Liver (tissue), 9 donors: ENCODE measurements around the gene XXYLT1. TPM values are rescaled to one million over a fixed set of nuclear protein-coding genes. Genes with fewer than 3 reads are reported as not detected.
"Not testable (repeated sequence)": the region's sequence is repeated elsewhere in the genome, so short reads cannot be mapped to it uniquely, and the experiment has no call there.

Experiments used
- DNase-seq: peaks from one replicate; pipeline ENCODE4 v3.0.0-alpha.2; 2017; ENCODE audit warnings: low spot score
- H3K27ac ChIP-seq, 2 donors: one replicate each; pipeline ENCODE4 v1.7.0; 2013; ENCODE audit warnings: inconsistent platforms in 2 of 2, low read length in 2 of 2, control low read depth in 1 of 2, low read depth in 1 of 2, mild to moderate bottlenecking in 1 of 2
- H3K27me3 ChIP-seq, 4 donors: one replicate each; pipeline versions ENCODE4 v1.6.1 to v1.7.0; 2013; ENCODE audit warnings: low read length in 3 of 4, inconsistent platforms in 1 of 4, mild to moderate bottlenecking in 1 of 4, moderate library complexity in 1 of 4; ENCODE audit not compliant: control insufficient read depth in 4 of 4, insufficient read depth in 4 of 4
- H3K36me3 ChIP-seq, 4 donors: one replicate each; pipeline versions ENCODE4 v1.6.1 to v1.7.0; 2013; ENCODE audit warnings: low read length in 3 of 4, mild to moderate bottlenecking in 3 of 4, low read depth in 1 of 4, moderate library complexity in 1 of 4; ENCODE audit not compliant: control insufficient read depth in 4 of 4, insufficient read depth in 3 of 4
- H3K4me1 ChIP-seq, 4 donors: one replicate each; pipeline versions ENCODE4 v1.6.1 to v1.7.0; 2013; ENCODE audit warnings: low read length in 3 of 4, mild to moderate bottlenecking in 3 of 4, moderate library complexity in 1 of 4; ENCODE audit not compliant: control insufficient read depth in 4 of 4, insufficient read depth in 4 of 4
- H3K4me3 ChIP-seq, 3 donors: one replicate each; pipeline versions ENCODE4 v1.6.1 to v1.7.0; 2013; ENCODE audit warnings: low read length in 3 of 3, control low read depth in 1 of 3, low read depth in 1 of 3, mild to moderate bottlenecking in 1 of 3
- H3K9ac ChIP-seq, 2 donors: one replicate each; pipeline ENCODE4 v1.7.0; 2013; ENCODE audit warnings: low read length in 2 of 2, mild to moderate bottlenecking in 2 of 2, moderate library complexity in 2 of 2, control low read depth in 1 of 2, low read depth in 1 of 2
- H3K9me3 ChIP-seq, 4 donors: one replicate each; pipeline versions ENCODE4 v1.6.1 to v1.7.0; 2013; ENCODE audit warnings: low read length in 3 of 4; ENCODE audit not compliant: control insufficient read depth in 4 of 4
- ATF3 ChIP-seq: IDR thresholded peaks from 2 replicates; pipeline ENCODE4 v1.6.1; 2016; ENCODE audit warnings: antibody characterized with exemption
- CTCF ChIP-seq: fragments of 150-350 bp; IDR thresholded peaks from 2 replicates; pipeline ENCODE4 v1.5.1; 2017; ENCODE audit warnings: improper control_type of control experiment, low read depth, low read length; ENCODE audit not compliant: missing input control
- EGR1 ChIP-seq, 2 donors: IDR thresholded peaks; 2 replicates each; pipeline ENCODE4 v1.6.1; 2016 to 2018; ENCODE audit warnings: antibody characterized with exemption in 2 of 2, low read depth in 2 of 2
- FOXA1 ChIP-seq: IDR thresholded peaks from 2 replicates; pipeline ENCODE4 v1.6.1; 2016; ENCODE audit warnings: antibody characterized with exemption
- FOXA2 ChIP-seq: IDR thresholded peaks from 2 replicates; pipeline ENCODE4 v1.6.1; 2016; ENCODE audit warnings: antibody characterized with exemption
- GABPA ChIP-seq, 2 donors: IDR thresholded peaks in 1 of 2; conservative IDR thresholded peaks in 1 of 2; 2 replicates each; pipeline ENCODE4 v1.6.1; 2016; ENCODE audit warnings: antibody characterized with exemption in 2 of 2, mild to moderate bottlenecking in 1 of 2, moderate library complexity in 1 of 2
- HNF4A ChIP-seq, 2 donors: conservative IDR thresholded peaks; 2 replicates each; pipeline ENCODE4 v1.6.1; 2016; ENCODE audit warnings: antibody characterized with exemption in 2 of 2, mild to moderate bottlenecking in 2 of 2
- HNF4G ChIP-seq: IDR thresholded peaks from 2 replicates; pipeline ENCODE4 v1.6.1; 2016; ENCODE audit warnings: antibody characterized with exemption
- JUND ChIP-seq, 2 donors: IDR thresholded peaks; 2 replicates each; pipeline ENCODE4 v1.6.1; 2016; ENCODE audit warnings: antibody characterized with exemption in 2 of 2
- MAX ChIP-seq: IDR thresholded peaks from 2 replicates; pipeline ENCODE4 v1.6.1; 2016; ENCODE audit warnings: antibody characterized with exemption
- NR2F2 ChIP-seq: IDR thresholded peaks from 2 replicates; pipeline ENCODE4 v1.6.1; 2016; ENCODE audit warnings: antibody characterized with exemption
- RAD21 ChIP-seq, 2 donors: IDR thresholded peaks; 2 replicates each; pipeline ENCODE4 v1.6.1; 2016; ENCODE audit warnings: antibody characterized with exemption in 2 of 2, mild to moderate bottlenecking in 2 of 2
- REST ChIP-seq: IDR thresholded peaks from 2 replicates; pipeline ENCODE4 v1.6.1; 2016; ENCODE audit warnings: antibody characterized with exemption, mild to moderate bottlenecking
- RXRA ChIP-seq, 2 donors: IDR thresholded peaks; 2 replicates each; pipeline ENCODE4 v1.6.1; 2017 to 2018; ENCODE audit warnings: antibody characterized with exemption in 2 of 2, mild to moderate bottlenecking in 1 of 2
- SP1 ChIP-seq: IDR thresholded peaks from 2 replicates; pipeline ENCODE4 v1.6.1; 2018; ENCODE audit warnings: antibody characterized with exemption, mild to moderate bottlenecking
- YY1 ChIP-seq: IDR thresholded peaks from 2 replicates; pipeline ENCODE4 v1.6.1; 2016; ENCODE audit warnings: antibody characterized with exemption, mild to moderate bottlenecking
- ZBTB33 ChIP-seq: IDR thresholded peaks from 2 replicates; pipeline ENCODE4 v1.6.1; 2016; ENCODE audit warnings: antibody characterized with exemption
- WGBS: extraction: QIAGEN DNeasy Blood & Tissue Kit; methylation state at CpG from one replicate; pipeline ENCODE4 v1.1.7; 2013; 5-methylcytosine and 5-hydroxymethylcytosine counted together
- polyA plus RNA-seq, 2 donors: library from polyadenylated mRNA; stranded (reverse) in 1 of 2; unstranded in 1 of 2; fragments of 200-250 nt in 1 of 2; fragments of >200 nt in 1 of 2; fragmentation: Nextera tagmentation in 1 of 2; extraction: Ambion mirVana in 1 of 2; gene quantifications; one replicate each; pipeline versions ENCODE4 v1.2.1 to v1.2.3, GENCODE V29; 2013 to 2015
- total RNA-seq, 2 donors: library from RNA; depleted of rRNA; stranded (reverse); fragments of >200 nt; gene quantifications; one replicate each; pipeline ENCODE4 v1.2.3, GENCODE V29; 2014
- donor health status: healthy.
- donor health status: healthy.
- donor health status: healthy.
- donor health status: healthy.
- donor health status: healthy.

The XXYLT1 gene
- total and polyA plus RNA-seq, 4 donors, result 0.93 to 7.6 (median 2.8) TPM

GRCh38 chr3:195109098-195109657 is 161.8 kb downstream of the XXYLT1 start:
- TF ChIP-seq SP1, result no peak
- no peak for TF ChIP-seq NR2F2
- no peak for TF ChIP-seq ATF3
- TF ChIP-seq EGR1 (IDR thresholded peaks at IDR 0.05; ENCODE audit: low read depth in 2 of 2), result no peak
- no peak for TF ChIP-seq GABPA (IDR thresholded peaks at IDR 0.05 in 1 of 2, conservative IDR thresholded peaks at IDR 0.05 in 1 of 2)
- no peak for TF ChIP-seq FOXA1
- no peak for TF ChIP-seq RAD21 (IDR thresholded peaks at IDR 0.05)
- no peak for TF ChIP-seq YY1
- no peak for TF ChIP-seq MAX
- TF ChIP-seq ZBTB33, result no peak
- no peak for TF ChIP-seq RXRA (IDR thresholded peaks at IDR 0.05)
- H3K27me3 ChIP-seq, result no peaks in the 10 kb centered on the region
- H3K9ac ChIP-seq, result no peak overlapping the region
- no peak for DNase-seq
- H3K4me3 ChIP-seq, result no peak overlapping the region
- H3K27ac ChIP-seq, result no peak overlapping the region
- WGBS, result 86% methylated on average over 10 of the region's 10 CpGs
- H3K9me3 ChIP-seq, result no peaks in the 10 kb centered on the region
- H3K36me3 ChIP-seq, result no peaks in the 10 kb centered on the region
- H3K4me1 ChIP-seq, result peaks cover 1 to 21% (median 9%) of the 10 kb centered on the region in 4 donors

GRCh38 chr3:195107593-195107992 is 163.4 kb downstream of the XXYLT1 start:
- TF ChIP-seq CTCF (no peak), ATF3 (no peak), HNF4G (no peak), SP1 (no peak), RXRA (IDR thresholded peaks at IDR 0.05) (no peak), REST (no peak), YY1 (no peak), GABPA (IDR thresholded peaks at IDR 0.05 in 1 of 2, conservative IDR thresholded peaks at IDR 0.05 in 1 of 2) (no peak), NR2F2 (no peak), EGR1 (IDR thresholded peaks at IDR 0.05; ENCODE audit: low read depth in 2 of 2) (no peak), JUND (IDR thresholded peaks at IDR 0.05) (no peak), HNF4A (conservative IDR thresholded peaks at IDR 0.05) (no peak), FOXA2 (no peak)
- no peak for DNase-seq
- no peak overlapping the region for H3K9ac ChIP-seq

GRCh38 chr3:195107031-195107430 is 163.9 kb downstream of the XXYLT1 start:
- H3K9ac ChIP-seq, H3K9me3 ChIP-seq, H3K27me3 ChIP-seq, DNase-seq, H3K36me3 ChIP-seq, H3K27ac ChIP-seq, H3K4me3 ChIP-seq: not testable (repeated sequence)
- H3K4me1 ChIP-seq, result peaks cover 1 to 26% (median 11%) of the 10 kb centered on the region in 4 donors
- 87% methylated on average over 17 of the region's 17 CpGs for WGBS

More at GRCh38 chr3:195107593-195107992, 163.4 kb downstream of the XXYLT1 start:
- H3K4me3 ChIP-seq, result no peak overlapping the region
- no peaks in the 10 kb centered on the region for H3K9me3 ChIP-seq
- H3K27me3 ChIP-seq, result no peaks in the 10 kb centered on the region
- no peaks in the 10 kb centered on the region for H3K36me3 ChIP-seq
- no peak overlapping the region for H3K27ac ChIP-seq
- 88% methylated on average over 8 of the region's 8 CpGs for WGBS
- H3K4me1 ChIP-seq, result peaks cover 1 to 26% (median 11%) of the 10 kb centered on the region in 4 donors
